ENCODE measurements around the gene C3. TPM values are rescaled to one million over a fixed set of nuclear protein-coding genes. Genes with fewer than 3 reads are reported as not detected.

C3 gene
- total RNA-seq, 1 donor from 2014 or later, result 71.5 TPM

DNA sequence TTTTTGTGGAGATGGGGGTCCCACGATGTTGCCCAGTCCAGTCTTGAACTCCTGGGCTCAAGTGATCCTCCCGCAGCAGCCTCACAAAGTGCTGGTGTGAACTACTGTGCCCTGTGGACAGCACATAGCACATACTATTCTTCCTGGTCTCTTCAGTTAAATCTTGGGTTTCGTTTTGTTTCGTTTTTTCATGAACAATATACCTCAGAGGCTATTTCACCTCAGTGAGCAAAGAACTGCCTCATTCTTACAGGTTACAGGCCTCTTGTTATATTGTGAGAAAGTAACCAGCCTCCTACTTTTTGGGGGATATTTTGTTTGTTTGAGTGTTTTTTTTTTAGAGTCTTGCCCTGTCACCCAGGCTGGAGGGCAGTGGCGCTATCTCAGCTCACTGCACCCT, 1.3 kb upstream of the C3 start:
- Histone ChIP-seq H3K9ac (ENCODE audit: low read depth in 1 of 3, low read length in 3 of 3) (no peak overlapping the region), H3K4me1 (ENCODE audit: control insufficient read depth in 3 of 3, insufficient read depth in 3 of 3, low read length in 3 of 3) (peaks cover 3 to 7% (median 7%) of the 10 kb centered on the region in 3 donors), H3K27me3 (ENCODE audit: control insufficient read depth in 3 of 3, insufficient read depth in 3 of 3, low read length in 3 of 3) (peaks cover 6 to 15% (median 11%) of the 10 kb centered on the region in 3 donors), H3K27ac (ENCODE audit: low read depth, low read length) (no peak overlapping the region), H3K9me3 (ENCODE audit: control insufficient read depth in 3 of 3, low read length in 3 of 3) (no peaks in the 10 kb centered on the region), H3K4me3 (ENCODE audit: low read length in 3 of 3) (no peak overlapping the region), H3K36me3 (ENCODE audit: control insufficient read depth in 3 of 3, insufficient read depth in 3 of 3, low read length in 3 of 3) (peaks cover 2 to 3% (median 3%) of the 10 kb centered on the region in 3 donors)

DNA sequence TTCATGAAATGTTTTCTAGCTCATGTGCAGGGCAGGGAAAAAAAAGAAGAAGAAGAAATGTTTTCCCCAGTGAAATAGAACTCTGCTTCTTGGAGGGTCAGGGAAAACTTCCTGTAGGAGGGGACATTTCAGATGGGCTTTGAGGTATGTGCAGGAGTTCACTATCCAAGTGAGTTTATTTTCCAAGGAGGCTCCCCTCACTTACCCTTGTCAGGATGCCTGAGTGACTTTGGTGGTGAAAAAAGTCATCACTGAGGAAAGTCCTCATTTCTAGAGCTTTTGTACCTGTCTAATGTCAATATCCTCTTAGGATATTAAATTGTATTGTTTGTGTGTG, 656 bp upstream of the C3 start:
- Histone ChIP-seq H3K4me1 (ENCODE audit: control insufficient read depth in 3 of 3, insufficient read depth in 3 of 3, low read length in 3 of 3) (peaks cover 3 to 7% (median 7%) of the 10 kb centered on the region in 3 donors), H3K4me3 (ENCODE audit: low read length in 3 of 3) (no peak overlapping the region), H3K9ac (ENCODE audit: low read depth in 1 of 3, low read length in 3 of 3) (no peak overlapping the region), H3K27me3 (ENCODE audit: control insufficient read depth in 3 of 3, insufficient read depth in 3 of 3, low read length in 3 of 3) (peaks cover 6 to 17% (median 11%) of the 10 kb centered on the region in 3 donors), H3K36me3 (ENCODE audit: control insufficient read depth in 3 of 3, insufficient read depth in 3 of 3, low read length in 3 of 3) (peaks cover 2 to 3% (median 3%) of the 10 kb centered on the region in 3 donors), H3K27ac (ENCODE audit: low read depth, low read length) (peak overlapping the region; percentile 25), H3K9me3 (ENCODE audit: control insufficient read depth in 3 of 3, low read length in 3 of 3) (no peaks in the 10 kb centered on the region)

DNA sequence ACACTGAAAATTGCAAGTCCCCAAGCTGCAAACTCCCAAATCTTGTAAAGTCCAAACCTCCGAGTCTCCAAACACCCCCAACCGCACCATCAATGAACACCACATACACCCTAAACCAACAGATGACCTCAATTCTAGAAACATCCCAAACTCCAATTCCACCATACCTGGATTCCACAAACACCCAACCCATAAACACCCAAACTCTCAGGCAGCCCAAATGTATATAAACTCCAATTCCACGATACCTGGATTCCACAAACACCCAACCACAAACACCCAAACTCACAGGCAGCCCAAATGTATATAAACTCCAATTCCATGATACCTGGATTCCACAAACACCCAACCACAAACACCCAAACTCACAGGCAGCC, 470 bp downstream of the C3 start:
- H3K27me3 ChIP-seq (ENCODE audit: control insufficient read depth in 3 of 3, insufficient read depth in 3 of 3, low read length in 3 of 3), result peaks cover 6 to 17% (median 11%) of the 10 kb centered on the region in 3 donors
- H3K27ac ChIP-seq (ENCODE audit: low read depth, low read length), result no peak overlapping the region
- H3K4me3 ChIP-seq (ENCODE audit: low read length in 3 of 3), result peak overlapping the region in 2 of 3 donors; percentile 38 to 40
- peaks cover 2 to 3% (median 3%) of the 10 kb centered on the region in 3 donors for H3K36me3 ChIP-seq (ENCODE audit: control insufficient read depth in 3 of 3, insufficient read depth in 3 of 3, low read length in 3 of 3)
- no peaks in the 10 kb centered on the region for H3K9me3 ChIP-seq (ENCODE audit: control insufficient read depth in 3 of 3, low read length in 3 of 3)
- H3K4me1 ChIP-seq (ENCODE audit: control insufficient read depth in 3 of 3, insufficient read depth in 3 of 3, low read length in 3 of 3), result peaks cover 3 to 7% (median 7%) of the 10 kb centered on the region in 3 donors
- H3K9ac ChIP-seq (ENCODE audit: low read depth in 1 of 3, low read length in 3 of 3), result no peak overlapping the region

DNA sequence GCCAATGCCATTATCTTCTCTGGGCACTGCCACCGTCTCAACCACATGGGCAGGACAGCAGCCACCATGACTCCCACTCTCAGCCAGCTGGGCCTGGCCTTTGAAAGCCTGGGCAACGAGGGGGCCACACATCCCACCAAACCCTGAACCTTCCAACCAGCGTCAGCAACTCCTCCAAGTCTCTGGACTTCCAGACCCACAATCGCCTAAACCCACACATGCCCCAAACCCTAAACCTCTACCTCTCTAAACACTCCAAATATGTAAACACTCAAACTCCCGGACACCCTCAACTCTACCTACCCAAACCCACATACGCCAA, 949 bp downstream of the C3 start:
- H3K9ac ChIP-seq (ENCODE audit: low read depth in 1 of 3, low read length in 3 of 3), result no peak overlapping the region
- peaks cover 6 to 20% (median 11%) of the 10 kb centered on the region in 3 donors for H3K27me3 ChIP-seq (ENCODE audit: control insufficient read depth in 3 of 3, insufficient read depth in 3 of 3, low read length in 3 of 3)
- no peak overlapping the region for H3K27ac ChIP-seq (ENCODE audit: low read depth, low read length)
- peaks cover 2 to 3% (median 3%) of the 10 kb centered on the region in 3 donors for H3K36me3 ChIP-seq (ENCODE audit: control insufficient read depth in 3 of 3, insufficient read depth in 3 of 3, low read length in 3 of 3)
- H3K4me1 ChIP-seq (ENCODE audit: control insufficient read depth in 3 of 3, insufficient read depth in 3 of 3, low read length in 3 of 3), result peaks cover 3 to 7% (median 7%) of the 10 kb centered on the region in 3 donors
- peak overlapping the region in 2 of 3 donors; percentile 30 to 38 for H3K4me3 ChIP-seq (ENCODE audit: low read length in 3 of 3)
- no peaks in the 10 kb centered on the region for H3K9me3 ChIP-seq (ENCODE audit: control insufficient read depth in 3 of 3, low read length in 3 of 3)

DNA sequence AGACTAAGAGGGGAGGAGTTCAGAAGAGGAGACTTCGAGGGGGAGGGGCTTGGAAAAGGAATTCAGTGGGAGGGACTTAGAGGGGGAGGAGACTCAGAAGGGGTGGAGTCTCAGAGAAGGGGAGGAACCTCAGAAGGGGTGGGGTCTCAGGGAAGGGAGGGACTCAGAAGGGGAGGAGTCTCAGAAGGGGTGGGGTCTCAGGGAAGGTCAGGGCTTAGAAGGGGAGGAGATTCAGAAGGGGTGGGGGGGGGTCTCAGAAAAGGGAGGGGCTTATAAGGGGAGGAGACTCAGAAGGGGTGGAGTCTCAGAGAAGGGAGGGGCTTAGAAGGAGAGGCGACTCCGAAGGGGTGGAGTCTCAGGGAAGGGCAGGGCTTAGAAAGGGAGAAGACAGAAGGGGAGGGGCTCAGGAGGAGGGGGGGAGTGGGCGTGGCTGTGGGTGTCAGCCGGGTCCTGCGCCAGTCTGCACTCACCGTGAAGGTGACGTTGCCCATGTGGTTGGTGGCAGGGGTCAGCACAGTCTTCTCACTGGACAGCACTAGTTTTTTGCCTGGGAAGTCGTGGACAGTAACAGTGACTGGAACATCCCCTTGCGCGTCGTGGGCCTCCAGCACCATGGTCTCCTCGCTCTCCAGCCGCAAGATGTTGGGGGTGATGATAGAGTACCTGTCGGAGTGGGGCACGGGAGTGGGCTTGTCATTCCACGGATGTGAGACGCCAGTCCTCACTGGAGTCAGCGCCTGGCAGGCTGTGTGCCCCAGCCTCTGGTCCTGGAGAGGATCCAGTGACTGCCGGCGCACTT, 1.5 kb downstream of the C3 start:
- H3K9me3 ChIP-seq (ENCODE audit: control insufficient read depth in 3 of 3, low read length in 3 of 3), result no peaks in the 10 kb centered on the region
- H3K27me3 ChIP-seq (ENCODE audit: control insufficient read depth in 3 of 3, insufficient read depth in 3 of 3, low read length in 3 of 3), result peaks cover 6 to 20% (median 11%) of the 10 kb centered on the region in 3 donors
- H3K4me3 ChIP-seq (ENCODE audit: low read length in 3 of 3), result peak overlapping the region in 2 of 3 donors; percentile 30 to 38
- H3K27ac ChIP-seq (ENCODE audit: low read depth, low read length), result no peak overlapping the region
- no peak overlapping the region for H3K9ac ChIP-seq (ENCODE audit: low read depth in 1 of 3, low read length in 3 of 3)
- H3K4me1 ChIP-seq (ENCODE audit: control insufficient read depth in 3 of 3, insufficient read depth in 3 of 3, low read length in 3 of 3), result peaks cover 3 to 7% (median 7%) of the 10 kb centered on the region in 3 donors
- H3K36me3 ChIP-seq (ENCODE audit: control insufficient read depth in 3 of 3, insufficient read depth in 3 of 3, low read length in 3 of 3), result peaks cover 2 to 3% (median 3%) of the 10 kb centered on the region in 3 donors

DNA sequence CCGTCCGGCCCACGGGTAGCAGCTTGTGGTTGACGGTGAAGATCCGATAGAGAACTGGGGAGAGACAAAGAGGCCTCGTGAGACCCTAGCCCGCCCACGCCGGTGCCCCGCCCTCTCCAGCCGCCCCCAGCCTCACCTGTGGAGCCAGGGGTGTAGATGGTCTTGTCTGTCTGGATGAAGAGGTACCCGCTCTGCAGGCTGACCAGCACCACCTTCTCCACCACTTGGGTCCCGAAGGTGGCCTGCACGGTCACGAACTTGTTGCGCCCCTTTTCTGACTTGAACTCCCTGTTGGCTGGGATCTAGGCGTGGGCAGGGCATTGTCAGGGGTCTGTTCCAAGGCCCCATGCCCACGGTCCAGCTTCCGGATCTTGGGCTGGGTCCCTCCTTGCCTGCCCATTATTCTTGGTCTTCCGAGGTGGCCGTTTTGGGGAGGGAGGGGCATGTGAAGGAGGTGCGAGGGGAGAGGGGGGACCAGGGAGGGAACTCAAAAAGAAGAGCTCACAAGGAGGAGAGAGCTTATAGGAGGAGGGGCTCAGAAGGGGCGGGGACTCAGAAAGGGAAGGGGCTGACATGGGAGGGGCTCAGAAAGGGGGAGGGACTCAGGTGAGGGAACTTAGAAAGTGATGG, 2.2 kb downstream of the C3 start:
- Histone ChIP-seq H3K27me3 (ENCODE audit: control insufficient read depth in 3 of 3, insufficient read depth in 3 of 3, low read length in 3 of 3) (peaks cover 6 to 21% (median 11%) of the 10 kb centered on the region in 3 donors), H3K27ac (ENCODE audit: low read depth, low read length) (no peak overlapping the region), H3K9me3 (ENCODE audit: control insufficient read depth in 3 of 3, low read length in 3 of 3) (no peaks in the 10 kb centered on the region), H3K36me3 (ENCODE audit: control insufficient read depth in 3 of 3, insufficient read depth in 3 of 3, low read length in 3 of 3) (peaks cover 2 to 3% (median 3%) of the 10 kb centered on the region in 3 donors), H3K4me1 (ENCODE audit: control insufficient read depth in 3 of 3, insufficient read depth in 3 of 3, low read length in 3 of 3) (peaks cover 3 to 7% (median 3%) of the 10 kb centered on the region in 3 donors), H3K9ac (ENCODE audit: low read depth in 1 of 3, low read length in 3 of 3) (no peak overlapping the region), H3K4me3 (ENCODE audit: low read length in 3 of 3) (no peak overlapping the region)

DNA sequence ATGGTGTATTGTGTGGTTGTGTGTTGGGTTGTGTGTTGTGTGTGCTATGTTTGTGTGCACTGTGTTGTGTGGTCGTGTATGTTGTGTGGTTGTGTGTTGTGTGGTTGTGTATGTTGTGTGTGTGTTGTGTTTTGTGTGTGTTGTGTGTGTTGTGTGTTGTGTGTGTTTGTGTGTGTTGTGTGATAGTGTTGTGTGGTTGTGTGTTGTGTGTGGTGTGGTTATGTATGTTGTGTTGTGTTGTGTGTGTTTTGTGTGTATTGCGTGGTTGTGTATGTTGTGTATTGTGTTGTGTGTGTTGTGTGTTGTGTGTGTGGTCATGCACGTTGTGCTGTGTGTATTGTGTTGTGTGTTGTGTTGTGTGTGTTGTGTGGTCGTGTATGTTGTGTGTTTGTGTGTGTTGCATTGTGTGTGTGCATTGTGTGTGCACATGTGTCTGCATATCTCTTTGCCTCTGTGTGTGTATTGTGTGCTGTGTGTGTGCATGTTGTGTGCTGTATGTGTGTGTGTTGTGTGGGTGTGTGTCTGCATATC, 2.9 kb downstream of the C3 start:
- Histone ChIP-seq H3K4me1 (ENCODE audit: control insufficient read depth in 3 of 3, insufficient read depth in 3 of 3, low read length in 3 of 3) (peaks cover 0 to 7% (median 3%) of the 10 kb centered on the region in 3 donors), H3K9me3 (ENCODE audit: control insufficient read depth in 3 of 3, low read length in 3 of 3) (no peaks in the 10 kb centered on the region), H3K36me3 (ENCODE audit: control insufficient read depth in 3 of 3, insufficient read depth in 3 of 3, low read length in 3 of 3) (peaks cover 2 to 3% (median 3%) of the 10 kb centered on the region in 3 donors), H3K27me3 (ENCODE audit: control insufficient read depth in 3 of 3, insufficient read depth in 3 of 3, low read length in 3 of 3) (peaks cover 6 to 29% (median 11%) of the 10 kb centered on the region in 3 donors), H3K9ac (ENCODE audit: low read depth in 1 of 3, low read length in 3 of 3) (no peak overlapping the region), H3K4me3 (ENCODE audit: low read length in 3 of 3) (no peak overlapping the region), H3K27ac (ENCODE audit: low read depth, low read length) (no peak overlapping the region)

DNA sequence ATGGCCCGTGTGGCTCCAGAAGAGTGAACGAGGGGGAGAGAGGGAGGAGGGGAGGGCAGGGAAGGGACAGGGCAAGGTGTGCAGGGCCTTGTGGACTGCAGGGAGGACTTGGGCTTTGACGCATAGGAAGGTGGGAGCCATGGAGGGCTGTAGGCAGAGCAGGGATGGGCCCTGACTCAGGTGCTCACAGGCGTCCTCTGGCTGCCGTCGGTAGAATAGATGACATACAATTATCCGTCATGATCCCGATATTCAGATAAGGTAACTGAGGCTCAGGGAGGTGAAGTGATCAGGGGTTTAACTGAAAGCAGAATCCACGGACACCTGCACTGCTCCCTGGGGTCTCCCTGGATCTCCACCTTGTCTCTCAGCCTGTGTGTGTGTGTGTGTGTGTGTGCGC, 3.4 kb downstream of the C3 start:
- Histone ChIP-seq H3K36me3 (ENCODE audit: control insufficient read depth in 3 of 3, insufficient read depth in 3 of 3, low read length in 3 of 3) (peaks cover 2 to 3% (median 3%) of the 10 kb centered on the region in 3 donors), H3K9ac (ENCODE audit: low read depth in 1 of 3, low read length in 3 of 3) (no peak overlapping the region), H3K27me3 (ENCODE audit: control insufficient read depth in 3 of 3, insufficient read depth in 3 of 3, low read length in 3 of 3) (peaks cover 6 to 33% (median 11%) of the 10 kb centered on the region in 3 donors), H3K9me3 (ENCODE audit: control insufficient read depth in 3 of 3, low read length in 3 of 3) (no peaks in the 10 kb centered on the region), H3K4me3 (ENCODE audit: low read length in 3 of 3) (no peak overlapping the region), H3K4me1 (ENCODE audit: control insufficient read depth in 3 of 3, insufficient read depth in 3 of 3, low read length in 3 of 3) (peaks cover 0 to 7% (median 3%) of the 10 kb centered on the region in 3 donors), H3K27ac (ENCODE audit: low read depth, low read length) (no peak overlapping the region)

DNA sequence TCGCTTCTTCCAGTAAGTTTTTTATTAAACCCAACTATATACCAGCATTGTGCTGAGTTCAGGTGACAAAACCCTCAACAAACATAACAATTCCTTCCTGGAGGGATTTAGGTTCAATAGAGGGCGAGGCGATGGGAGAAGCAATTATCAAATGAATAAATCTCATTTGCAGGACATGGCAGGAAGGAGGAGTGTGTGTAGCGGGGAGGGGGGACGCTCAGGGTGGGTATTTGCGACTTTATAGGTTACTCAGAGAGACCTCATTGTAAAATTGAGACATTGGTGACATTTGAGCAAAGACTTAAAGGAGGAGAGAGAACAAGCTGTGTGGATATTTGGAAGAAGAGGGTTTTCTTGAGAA, 3.9 kb downstream of the C3 start:
- Histone ChIP-seq H3K27me3 (ENCODE audit: control insufficient read depth in 3 of 3, insufficient read depth in 3 of 3, low read length in 3 of 3) (peaks cover 9 to 38% (median 14%) of the 10 kb centered on the region in 3 donors), H3K27ac (ENCODE audit: low read depth, low read length) (no peak overlapping the region), H3K9ac (ENCODE audit: low read depth in 1 of 3, low read length in 3 of 3) (no peak overlapping the region), H3K4me1 (ENCODE audit: control insufficient read depth in 3 of 3, insufficient read depth in 3 of 3, low read length in 3 of 3) (peaks cover 0 to 7% (median 3%) of the 10 kb centered on the region in 3 donors), H3K36me3 (ENCODE audit: control insufficient read depth in 3 of 3, insufficient read depth in 3 of 3, low read length in 3 of 3) (peaks cover 2 to 6% (median 3%) of the 10 kb centered on the region in 3 donors), H3K4me3 (ENCODE audit: low read length in 3 of 3) (no peak overlapping the region), H3K9me3 (ENCODE audit: control insufficient read depth in 3 of 3, low read length in 3 of 3) (no peaks in the 10 kb centered on the region)

Data from skeletal muscle tissue (tissue), 4 donors.